A549 (cell line): ENCODE data around the gene NDUFB10. TPM values are rescaled to one million over a fixed set of nuclear protein-coding genes. Genes with fewer than 3 reads are reported as not detected.
A peak's percentile ranks its signal among the peaks of the same experiment; 100 is the strongest.

Source experiments
- ATAC-seq, 2 experiments: fragments of 200-7000 bp in 1 of 2; fragments of >200 bp in 1 of 2; cut with Nextera tagmentation in 1 of 2; cut with Tn5 transposase in 1 of 2; 3 replicates each; pipeline versions ENCODE4 v1.8.0 to v1.9.1; 2018 to 2020; ENCODE audit warnings: mild to moderate bottlenecking in 1 of 2, moderate library complexity in 1 of 2
- CTCF ChIA-PET: fragments of 300-600 bp; sonication (Branson Sonifier 250); formaldehyde crosslinking; extraction: SDS; loops from one replicate; lab custom pipeline; 2021; ENCODE audit warnings: antibody characterized with exemption, inconsistent platforms; lab: Yijun Ruan, JAX
- POLR2A ChIA-PET: fragments of 350-600 bp; formaldehyde crosslinking; extraction: SDS; loops from one replicate; lab custom pipeline; 2021; ENCODE audit warnings: antibody characterized with exemption, inconsistent platforms; lab: Yijun Ruan, JAX
- DNase-seq, 2 experiments: peaks; one replicate each; pipeline versions ENCODE4 v3.0.0 to v3.0.0-alpha.2; 2011 to 2016; ENCODE audit warnings: low read depth in 1 of 2, low spot score in 1 of 2
- FAIRE-seq: peaks from 2 replicates; lab custom pipeline; 2011; peaks lifted over from hg19 to GRCh38; lab: Jason Lieb, UNC
- H3K27ac ChIP-seq, 2 experiments: fragments of >200 bp; sonication (Bioruptor Twin); formaldehyde crosslinking; 3 replicates each; pipeline ENCODE4 v1.5.1; 2016 to 2017
- H3K4me1 ChIP-seq: fragments of >200 bp; sonication (Bioruptor Twin); formaldehyde crosslinking; 3 replicates; pipeline ENCODE4 v1.6.1; 2016
- H3K4me2 ChIP-seq: fragments of >200 bp; sonication (Bioruptor Twin); formaldehyde crosslinking; 3 replicates; pipeline ENCODE4 v1.6.1; 2016
- H3K4me3 ChIP-seq: fragments of >200 bp; sonication (Bioruptor Twin); formaldehyde crosslinking; 3 replicates; pipeline ENCODE4 v1.5.1; 2016
- H3K9me3 ChIP-seq: fragments of >200 bp; sonication (Bioruptor Twin); formaldehyde crosslinking; 3 replicates; pipeline ENCODE4 v1.6.1; 2016
- CBX2 ChIP-seq: fragments of 200-600 bp; sonication (generic); IDR thresholded peaks from 2 replicates; pipeline ENCODE4 v1.6.1; 2016; ENCODE audit warnings: low read depth, mild to moderate bottlenecking, borderline replicate concordance
- CHD4 ChIP-seq: fragments of 200-600 bp; sonication (generic); IDR thresholded peaks from 2 replicates; pipeline ENCODE4 v1.6.1; 2016; ENCODE audit warnings: antibody characterized with exemption, mild to moderate bottlenecking, borderline replicate concordance
- EHF ChIP-seq: fragments of 250-450 bp; sonication (Bioruptor Pico); IDR thresholded peaks from 2 replicates; pipeline ENCODE4 v1.5.0; 2020; ENCODE audit warnings: mild to moderate bottlenecking
- GATA3 ChIP-seq: IDR thresholded peaks from 2 replicates; pipeline ENCODE4 v1.6.1; 2012; ENCODE audit warnings: borderline replicate concordance
- HDAC2 ChIP-seq: fragments of 200-600 bp; sonication (generic); IDR thresholded peaks from 2 replicates; pipeline ENCODE4 v1.6.1; 2016
- HEYL ChIP-seq: fragments of 250-450 bp; sonication (Bioruptor Pico); IDR thresholded peaks from 2 replicates; pipeline ENCODE4 v1.8.0; 2021; ENCODE audit warnings: mild to moderate bottlenecking, moderate library complexity
- JUNB ChIP-seq: fragments of >200 bp; sonication (Bioruptor Twin); formaldehyde crosslinking; IDR thresholded peaks from 2 replicates; pipeline ENCODE4 v1.6.1; 2016
- KDM1A ChIP-seq: fragments of 200-600 bp; sonication (generic); IDR thresholded peaks from 2 replicates; pipeline ENCODE4 v1.6.1; 2016; ENCODE audit warnings: low read depth, mild to moderate bottlenecking
- KDM5A ChIP-seq: fragments of 200-600 bp; sonication (generic); IDR thresholded peaks from 2 replicates; pipeline ENCODE4 v1.6.1; 2016; ENCODE audit warnings: antibody characterized with exemption, mild to moderate bottlenecking
- MAFK ChIP-seq: fragments of 450-650 bp; IDR thresholded peaks from 2 replicates; pipeline ENCODE4 v1.6.1; 2014; ENCODE audit not compliant: partially characterized antibody
- MYC ChIP-seq: IDR thresholded peaks from 2 replicates; pipeline ENCODE4 v1.6.1; 2012; ENCODE audit warnings: mild to moderate bottlenecking, inconsistent platforms, low read length, improper control_type of control experiment, borderline replicate concordance
- NPAS2 ChIP-seq: fragments of 250-450 bp; sonication (Bioruptor Pico); IDR thresholded peaks from 2 replicates; pipeline ENCODE4 v1.8.0; 2022; ENCODE audit warnings: mild to moderate bottlenecking, moderate library complexity, borderline replicate concordance
- POLR2AphosphoS2 ChIP-seq: conservative IDR thresholded peaks from 2 replicates; pipeline ENCODE4 v1.6.1; 2012; ENCODE audit warnings: low read length, improper control_type of control experiment, inconsistent platforms
- RAD21 ChIP-seq, 2 experiments: fragments of >200 bp in 1 of 2; sonication (Bioruptor Twin) in 1 of 2; formaldehyde crosslinking in 1 of 2; IDR thresholded peaks in 1 of 2; conservative IDR thresholded peaks in 1 of 2; 2 replicates in 1 of 2; 3 replicates in 1 of 2; pipeline ENCODE4 v1.6.1; 2012 to 2018; ENCODE audit warnings: inconsistent platforms in 1 of 2
- RFX5 ChIP-seq: fragments of 450-650 bp; IDR thresholded peaks from 2 replicates; pipeline ENCODE4 v1.7.1; 2014; ENCODE audit warnings: antibody characterized with exemption, mild to moderate bottlenecking, moderate library complexity
- RNF2 ChIP-seq: fragments of 200-600 bp; sonication (generic); IDR thresholded peaks from 2 replicates; pipeline ENCODE4 v1.6.1; 2016; ENCODE audit warnings: low read depth, mild to moderate bottlenecking, antibody characterized with exemption, moderate library complexity, borderline replicate concordance
- SMC3 ChIP-seq: fragments of >200 bp; sonication (Bioruptor Twin); formaldehyde crosslinking; IDR thresholded peaks from 3 replicates; pipeline ENCODE4 v1.6.1; 2018; ENCODE audit warnings: inconsistent platforms
- SREBF2 ChIP-seq: fragments of 450-650 bp; IDR thresholded peaks from 2 replicates; pipeline ENCODE4 v1.6.1; 2014; ENCODE audit warnings: mild to moderate bottlenecking, moderate library complexity
- ZC3H11A ChIP-seq: fragments of 450-650 bp; IDR thresholded peaks from 2 replicates; pipeline ENCODE4 v1.6.1; 2014; ENCODE audit warnings: antibody characterized with exemption, mild to moderate bottlenecking
- ZFP36 ChIP-seq: fragments of 450-650 bp; IDR thresholded peaks from 2 replicates; pipeline ENCODE4 v1.6.1; 2014; ENCODE audit warnings: borderline replicate concordance; ENCODE audit not compliant: partially characterized antibody
- ZNF302 ChIP-seq: fragments of 250-450 bp; sonication (Bioruptor Pico); IDR thresholded peaks from 2 replicates; pipeline ENCODE4 v1.9.0; 2021; ENCODE audit warnings: inconsistent platforms, mild to moderate bottlenecking, moderate library complexity
- WGBS: methylation state at CpG from one replicate; pipeline ENCODE4 v1.1.6; 2017; ENCODE audit errors: missing lambda C conversion rate; 5-methylcytosine and 5-hydroxymethylcytosine counted together
- polyA plus RNA-seq, 4 experiments: library from polyadenylated mRNA; depleted of rRNA in 3 of 4; stranded (reverse); fragments of >200 nt; fragmentation: RNase III in 1 of 4; extraction: RNeasy Plus Mini Kit Qiagen cat#74134 plus additional on column Dnase treatment in 1 of 4; gene quantifications; 2 replicates in 3 of 4; 3 replicates in 1 of 4; pipeline ENCODE4 v1.2.3, GENCODE V29; 2011 to 2017
- TF ChIP-seq, protein P1 (sequence below): fragments of 250-450 bp; sonication (Bioruptor Pico); IDR thresholded peaks from 2 replicates; pipeline ENCODE4 v1.5.0; 2020; ENCODE audit warnings: low read depth, mild to moderate bottlenecking, moderate library complexity
- TF ChIP-seq, protein P2 (sequence below): IDR thresholded peaks from 2 replicates; pipeline ENCODE4 v1.6.1; 2012; ENCODE audit warnings: low read depth, borderline replicate concordance
- TF ChIP-seq, protein P3 (sequence below): IDR thresholded peaks from 2 replicates; pipeline ENCODE4 v1.6.1; 2012
- TF ChIP-seq, protein P4 (sequence below): fragments of 250-450 bp; sonication (Bioruptor Pico); IDR thresholded peaks from 2 replicates; pipeline ENCODE4 v1.5.0; 2021; ENCODE audit warnings: mild to moderate bottlenecking, moderate library complexity, borderline replicate concordance
- TF ChIP-seq, protein P5 (sequence below): fragments of 150-350 bp; IDR thresholded peaks from 2 replicates; pipeline ENCODE4 v1.6.1; 2014; ENCODE audit warnings: low read depth, mild to moderate bottlenecking, low read length
- TF ChIP-seq, protein P6 (sequence below): fragments of >200 bp; sonication (Bioruptor Twin); formaldehyde crosslinking; IDR thresholded peaks from 3 replicates; pipeline ENCODE4 v1.6.1; 2016

Gene NDUFB10
- polyA plus RNA-seq, 2 of the 4 experiments (the other 2 are of a cell fraction) = 198 to 389 TPM

DNA sequence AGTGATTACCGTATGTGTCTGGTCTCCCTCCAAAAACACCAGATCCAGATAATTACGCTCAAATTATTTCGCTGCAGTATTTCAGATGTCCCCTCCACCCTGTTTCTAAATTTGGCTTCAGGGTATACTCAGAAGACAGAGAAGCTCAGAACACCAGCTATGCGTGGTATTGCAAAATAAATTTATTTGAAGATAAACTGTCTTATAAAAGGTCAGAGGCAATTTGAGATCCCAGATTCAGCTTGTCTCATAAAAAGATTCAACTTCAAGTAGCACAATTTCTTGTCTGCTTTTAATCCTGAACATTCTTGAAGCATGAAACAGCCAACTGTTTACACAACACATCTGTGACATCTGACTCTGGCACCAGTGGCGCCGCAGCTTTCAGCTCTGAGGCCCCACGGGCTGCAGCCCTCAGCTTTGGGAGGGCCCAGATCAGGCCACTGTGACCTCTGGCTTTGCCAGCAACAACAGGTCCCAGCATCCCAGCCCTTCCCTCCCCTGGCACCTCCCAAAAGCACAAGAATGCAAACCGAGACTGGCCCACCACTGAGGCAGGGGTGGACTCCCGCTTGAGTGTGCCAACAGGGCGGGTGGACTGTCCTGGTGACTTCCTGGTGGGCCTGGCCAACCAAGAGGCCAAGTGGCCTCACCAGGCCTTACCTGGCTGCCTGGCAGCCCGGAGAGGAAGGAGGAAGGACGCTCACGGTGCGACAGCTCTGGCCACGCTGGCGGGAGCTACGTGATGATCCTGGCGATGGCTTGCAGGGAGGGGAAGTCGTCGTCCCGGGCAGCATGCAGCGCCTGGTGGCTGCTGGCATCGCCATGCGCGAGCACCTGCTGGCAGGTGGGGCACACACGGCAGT is 38.4 kb downstream of the NDUFB10 start:
- peak in 1 of 2 experiments; percentile 8; a peak in 1 of 6 replicates for ATAC-seq
- FAIRE-seq = peak; percentile 51
- peak overlapping the region; percentile 39 for H3K4me2 ChIP-seq
- WGBS = 75% methylated on average over 23 of the region's 26 CpGs
- peak overlapping the region; percentile 55 to 79; a peak in 5 of 6 replicates for H3K27ac ChIP-seq
- peaks cover 51% of the 10 kb centered on the region for H3K4me1 ChIP-seq
- H3K9me3 ChIP-seq = no peaks in the 10 kb centered on the region
- TF ChIP-seq, protein P1, sequence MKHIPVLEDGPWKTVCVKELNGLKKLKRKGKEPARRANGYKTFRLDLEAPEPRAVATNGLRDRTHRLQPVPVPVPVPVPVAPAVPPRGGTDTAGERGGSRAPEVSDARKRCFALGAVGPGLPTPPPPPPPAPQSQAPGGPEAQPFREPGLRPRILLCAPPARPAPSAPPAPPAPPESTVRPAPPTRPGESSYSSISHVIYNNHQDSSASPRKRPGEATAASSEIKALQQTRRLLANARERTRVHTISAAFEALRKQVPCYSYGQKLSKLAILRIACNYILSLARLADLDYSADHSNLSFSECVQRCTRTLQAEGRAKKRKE (CRISPR knock-in tag) = no peak
- TF ChIP-seq SREBF2 (no peak), ZNF302 (CRISPR knock-in tag) (no peak), CBX2 (no peak), POLR2AphosphoS2 (no peak), ZC3H11A (no peak), RAD21 (conservative IDR thresholded peaks at IDR 0.05 in 1 of 2, IDR thresholded peaks at IDR 0.05 in 1 of 2) (no peak), SMC3 (no peak), RNF2 (no peak), EHF (CRISPR knock-in tag) (no peak), GATA3 (no peak), KDM1A (no peak), RFX5 (no peak), MYC (no peak), HEYL (no peak)
- TF ChIP-seq, protein P2, sequence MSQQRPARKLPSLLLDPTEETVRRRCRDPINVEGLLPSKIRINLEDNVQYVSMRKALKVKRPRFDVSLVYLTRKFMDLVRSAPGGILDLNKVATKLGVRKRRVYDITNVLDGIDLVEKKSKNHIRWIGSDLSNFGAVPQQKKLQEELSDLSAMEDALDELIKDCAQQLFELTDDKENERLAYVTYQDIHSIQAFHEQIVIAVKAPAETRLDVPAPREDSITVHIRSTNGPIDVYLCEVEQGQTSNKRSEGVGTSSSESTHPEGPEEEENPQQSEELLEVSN = no peak
- TF ChIP-seq, protein P3, sequence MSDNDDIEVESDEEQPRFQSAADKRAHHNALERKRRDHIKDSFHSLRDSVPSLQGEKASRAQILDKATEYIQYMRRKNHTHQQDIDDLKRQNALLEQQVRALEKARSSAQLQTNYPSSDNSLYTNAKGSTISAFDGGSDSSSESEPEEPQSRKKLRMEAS = no peak
- TF ChIP-seq, protein P4, sequence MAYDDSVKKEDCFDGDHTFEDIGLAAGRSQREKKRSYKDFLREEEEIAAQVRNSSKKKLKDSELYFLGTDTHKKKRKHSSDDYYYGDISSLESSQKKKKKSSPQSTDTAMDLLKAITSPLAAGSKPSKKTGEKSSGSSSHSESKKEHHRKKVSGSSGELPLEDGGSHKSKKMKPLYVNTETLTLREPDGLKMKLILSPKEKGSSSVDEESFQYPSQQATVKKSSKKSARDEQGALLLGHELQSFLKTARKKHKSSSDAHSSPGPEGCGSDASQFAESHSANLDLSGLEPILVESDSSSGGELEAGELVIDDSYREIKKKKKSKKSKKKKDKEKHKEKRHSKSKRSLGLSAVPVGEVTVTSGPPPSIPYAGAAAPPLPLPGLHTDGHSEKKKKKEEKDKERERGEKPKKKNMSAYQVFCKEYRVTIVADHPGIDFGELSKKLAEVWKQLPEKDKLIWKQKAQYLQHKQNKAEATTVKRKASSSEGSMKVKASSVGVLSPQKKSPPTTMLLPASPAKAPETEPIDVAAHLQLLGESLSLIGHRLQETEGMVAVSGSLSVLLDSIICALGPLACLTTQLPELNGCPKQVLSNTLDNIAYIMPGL (CRISPR knock-in tag) = no peak
- TF ChIP-seq, all 56 proteins: peak for 0
- H3K4me3 ChIP-seq = no peak overlapping the region
- ChIA-PET CTCF (interaction anchor here (0.5 to 19.7 kb wide), 8 partner anchors 7 to 143 kb away, joined by 3 to 196 read pairs (median 4); partner anchors contain the start of gene ZNF598), POLR2A (interaction anchor here (0.5 to 0.7 kb wide), 2 partner anchors 33 to 57 kb away, joined by 3 to 4 read pairs; partner anchors contain the start of gene RPS2)
- DNase-seq = no peak

DNA sequence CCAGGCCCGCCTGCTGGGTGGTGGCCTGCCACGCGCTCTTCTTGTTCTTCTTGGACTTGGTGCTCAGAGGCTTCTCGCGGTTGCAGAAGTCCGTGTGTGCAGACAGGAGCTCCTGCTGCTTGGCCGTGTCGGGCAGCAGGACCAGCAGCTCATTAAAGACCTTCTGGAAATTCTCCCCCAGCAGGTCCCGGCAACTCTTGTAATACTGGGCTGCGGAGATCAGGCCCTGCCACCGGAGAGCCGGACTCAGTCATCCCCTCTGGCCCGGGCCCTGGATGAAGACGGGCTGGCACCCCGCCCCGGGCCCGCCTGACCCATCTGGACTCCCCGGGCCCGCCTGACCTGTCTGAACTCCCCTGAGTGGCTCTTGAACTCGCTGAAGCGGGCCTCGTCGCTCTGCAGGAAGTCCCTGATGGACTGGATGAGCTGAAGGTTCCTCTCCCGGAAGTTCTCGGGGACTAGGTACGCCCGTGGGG is 39.1 kb downstream of the NDUFB10 start:
- Histone ChIP-seq H3K9me3 (no peaks in the 10 kb centered on the region), H3K4me3 (no peak overlapping the region), H3K27ac (peak overlapping the region; percentile 41 to 79; a peak in 4 of 6 replicates)
- TF ChIP-seq MAFK = no peak
- TF ChIP-seq, protein P3 = no peak
- TF ChIP-seq JUNB = no peak
- TF ChIP-seq, protein P5, sequence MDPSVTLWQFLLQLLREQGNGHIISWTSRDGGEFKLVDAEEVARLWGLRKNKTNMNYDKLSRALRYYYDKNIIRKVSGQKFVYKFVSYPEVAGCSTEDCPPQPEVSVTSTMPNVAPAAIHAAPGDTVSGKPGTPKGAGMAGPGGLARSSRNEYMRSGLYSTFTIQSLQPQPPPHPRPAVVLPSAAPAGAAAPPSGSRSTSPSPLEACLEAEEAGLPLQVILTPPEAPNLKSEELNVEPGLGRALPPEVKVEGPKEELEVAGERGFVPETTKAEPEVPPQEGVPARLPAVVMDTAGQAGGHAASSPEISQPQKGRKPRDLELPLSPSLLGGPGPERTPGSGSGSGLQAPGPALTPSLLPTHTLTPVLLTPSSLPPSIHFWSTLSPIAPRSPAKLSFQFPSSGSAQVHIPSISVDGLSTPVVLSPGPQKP = no peak
- no peak for TF ChIP-seq KDM5A
- TF ChIP-seq ZFP36 = no peak
- TF ChIP-seq KDM1A = no peak
- TF ChIP-seq, protein P2 = no peak
- no peak for TF ChIP-seq HDAC2
- no peak for TF ChIP-seq NPAS2 (CRISPR knock-in tag)
- TF ChIP-seq SREBF2 = no peak
- TF ChIP-seq CHD4 = no peak
- TF ChIP-seq ZNF302 (CRISPR knock-in tag) = no peak
- TF ChIP-seq MYC = no peak
- TF ChIP-seq, protein P6, sequence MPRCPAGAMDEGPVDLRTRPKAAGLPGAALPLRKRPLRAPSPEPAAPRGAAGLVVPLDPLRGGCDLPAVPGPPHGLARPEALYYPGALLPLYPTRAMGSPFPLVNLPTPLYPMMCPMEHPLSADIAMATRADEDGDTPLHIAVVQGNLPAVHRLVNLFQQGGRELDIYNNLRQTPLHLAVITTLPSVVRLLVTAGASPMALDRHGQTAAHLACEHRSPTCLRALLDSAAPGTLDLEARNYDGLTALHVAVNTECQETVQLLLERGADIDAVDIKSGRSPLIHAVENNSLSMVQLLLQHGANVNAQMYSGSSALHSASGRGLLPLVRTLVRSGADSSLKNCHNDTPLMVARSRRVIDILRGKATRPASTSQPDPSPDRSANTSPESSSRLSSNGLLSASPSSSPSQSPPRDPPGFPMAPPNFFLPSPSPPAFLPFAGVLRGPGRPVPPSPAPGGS = no peak
- no peak for TF ChIP-seq RFX5
- TF ChIP-seq, all 56 proteins: peak for 0
- FAIRE-seq = no peak
- POLR2A ChIA-PET = interaction anchor here (0.5 to 0.6 kb wide), 2 partner anchors 58 to 143 kb away, joined by 3 read pairs; no protein-coding TSS in a partner anchor
- peaks cover 45% of the 10 kb centered on the region for H3K4me1 ChIP-seq
- no peak for DNase-seq
- WGBS = 98% methylated on average over 9 of the region's 27 CpGs
- CTCF ChIA-PET = interaction anchor here (1.0 to 19.7 kb wide), 3 partner anchors 6 to 142 kb away, joined by 4 to 196 read pairs (median 80); partner anchors contain the start of gene ZNF598
- peak overlapping the region; percentile 39; the same call in 1 of the 3 replicates for H3K4me2 ChIP-seq
- no peak for ATAC-seq
